CD8-positive, alpha-beta memory T cell (primary cell): ENCODE measurements around the gene RDH5. TPM values are rescaled to one million over a fixed set of nuclear protein-coding genes. Genes with fewer than 3 reads are reported as not detected.

Source experiments
- CTCF ChIA-PET: fragments of 350-600 bp; sonication (Branson Sonifier 250); formaldehyde crosslinking; loops from one replicate; lab custom pipeline; 2021; ENCODE audit warnings: antibody characterized with exemption; lab: Charles Lee
- POLR2A ChIA-PET: fragments of 350-600 bp; sonication (Branson Sonifier 250); formaldehyde crosslinking; loops from one replicate; lab custom pipeline; 2021; ENCODE audit warnings: antibody characterized with exemption; lab: Charles Lee
- DNase-seq, 5 donors: peaks; one replicate each; pipeline versions ENCODE4 v3.0.0 to v3.0.0-alpha.2; 2020 to 2022; ENCODE audit warnings: mixed read lengths in 1 of 5
- H3K27ac ChIP-seq: one replicate; pipeline ENCODE4 v1.7.0; 2013; ENCODE audit warnings: low read depth, mild to moderate bottlenecking, low read length, moderate library complexity
- H3K27me3 ChIP-seq: 2 replicates; pipeline ENCODE4 v1.7.0; 2013; ENCODE audit warnings: low read length, mild to moderate bottlenecking; ENCODE audit not compliant: insufficient read depth, poor library complexity, severe bottlenecking
- H3K36me3 ChIP-seq: 2 replicates; pipeline ENCODE4 v1.7.0; 2013; ENCODE audit warnings: mild to moderate bottlenecking, low read length, moderate library complexity; ENCODE audit not compliant: insufficient read depth
- H3K4me1 ChIP-seq: 2 replicates; pipeline ENCODE4 v1.7.0; 2013; ENCODE audit warnings: mild to moderate bottlenecking, low read length, moderate library complexity; ENCODE audit not compliant: insufficient read depth
- H3K4me3 ChIP-seq: 2 replicates; pipeline ENCODE4 v1.7.0; 2013; ENCODE audit warnings: mild to moderate bottlenecking, low read length
- H3K9me3 ChIP-seq: 2 replicates; pipeline ENCODE4 v1.7.0; 2013; ENCODE audit warnings: mild to moderate bottlenecking, low read length
- H3K27ac Mint-ChIP-seq, 8 donors: one replicate each; pipeline ENCODE4 v1.8.0; 2020 to 2021; ENCODE audit warnings: mixed read lengths in 8 of 8, mild to moderate bottlenecking in 6 of 8, inconsistent platforms in 3 of 8, moderate library complexity in 3 of 8
- H3K27me3 Mint-ChIP-seq, 2 donors: one replicate each; pipeline ENCODE4 v1.8.0; 2020 to 2021; ENCODE audit warnings: mixed read lengths in 2 of 2, mild to moderate bottlenecking in 1 of 2, moderate library complexity in 1 of 2
- H3K36me3 Mint-ChIP-seq, 3 donors: one replicate each; pipeline ENCODE4 v1.8.0; 2020 to 2021; ENCODE audit warnings: mixed read lengths in 3 of 3, inconsistent platforms in 1 of 3, mild to moderate bottlenecking in 1 of 3
- H3K4me1 Mint-ChIP-seq, 3 donors: one replicate each; pipeline ENCODE4 v1.8.0; 2020 to 2021; ENCODE audit warnings: mixed read lengths in 3 of 3, inconsistent platforms in 1 of 3, mild to moderate bottlenecking in 1 of 3
- H3K4me3 Mint-ChIP-seq, 7 donors: one replicate each; pipeline ENCODE4 v1.8.0; 2020 to 2021; ENCODE audit warnings: mixed read lengths in 7 of 7, mild to moderate bottlenecking in 6 of 7, moderate library complexity in 4 of 7, inconsistent platforms in 2 of 7
- H3K9me3 Mint-ChIP-seq, 5 donors: one replicate each; pipeline ENCODE4 v1.8.0; 2020 to 2022; ENCODE audit warnings: mixed read lengths in 5 of 5, mild to moderate bottlenecking in 3 of 5, moderate library complexity in 2 of 5, inconsistent platforms in 1 of 5
- polyA plus RNA-seq: library from polyadenylated mRNA; unstranded; fragments of 300-500 nt; fragmentation: Illumina TruSeq; gene quantifications from one replicate; pipeline ENCODE4 v1.2.3, GENCODE V29; 2021
- total RNA-seq, 2 experiments: library from RNA; stranded (reverse); gene quantifications; one replicate each; pipeline ENCODE4 v1.2.3, GENCODE V29; 2021

RDH5 gene
- total and polyA plus RNA-seq, 3 experiments from 2014 or later: 0.90 to 8.5 (median 8.1) TPM

GRCh38 chr12:55733858-55734257 lies 13.7 kb downstream of the RDH5 start:
- no peaks in the 10 kb centered on the region for H3K36me3 ChIP-seq
- H3K27me3 ChIP-seq: no peaks in the 10 kb centered on the region
- no peak for DNase-seq
- H3K4me1 ChIP-seq: peaks cover 30% of the 10 kb centered on the region
- Mint-ChIP-seq H3K36me3 (peaks cover 0 to 7% (median 0%) of the 10 kb centered on the region in 3 donors), H3K27me3 (no peaks in the 10 kb centered on the region), H3K4me3 (no peak overlapping the region), H3K4me1 (peaks cover 34 to 41% (median 38%) of the 10 kb centered on the region in 3 donors), H3K27ac (no peak overlapping the region), H3K9me3 (no peaks in the 10 kb centered on the region)
- POLR2A ChIA-PET: no interaction called here
- H3K27ac ChIP-seq: no peak overlapping the region
- CTCF ChIA-PET: interaction anchor here (0.8 to 2.6 kb wide), 3 partner anchors 9 to 256 kb away, joined by 3 to 11 read pairs (median 3); no protein-coding TSS in a partner anchor
- no peaks in the 10 kb centered on the region for H3K9me3 ChIP-seq
- H3K4me3 ChIP-seq: no peak overlapping the region

DNA sequence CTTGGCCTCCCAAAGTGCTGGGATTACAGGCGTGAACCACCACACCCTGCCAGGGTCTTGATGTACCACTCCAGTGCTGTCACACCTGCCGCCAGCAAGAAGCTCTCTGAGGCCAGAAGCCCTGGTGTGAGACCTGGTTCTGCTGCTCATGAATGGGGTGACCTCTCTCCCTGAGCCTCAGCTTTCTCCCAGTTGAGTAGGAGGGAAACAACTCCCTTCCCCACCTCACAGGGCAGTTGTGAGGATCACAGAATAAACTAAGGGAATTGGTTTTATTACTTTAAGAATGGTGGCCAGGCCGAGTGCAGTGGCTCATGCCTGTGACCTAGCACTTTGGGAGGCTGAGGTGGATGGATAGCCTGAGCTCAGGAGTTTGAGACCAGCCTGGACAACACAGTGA lies 14.4 kb downstream of the RDH5 start:
- Mint-ChIP-seq H3K36me3 (peaks cover 0 to 2% (median 0%) of the 10 kb centered on the region in 3 donors), H3K27ac (no peak overlapping the region), H3K4me3 (peak overlapping the region in 1 of 7 donors; percentile 3), H3K9me3 (no peaks in the 10 kb centered on the region), H3K4me1 (peaks cover 33 to 41% (median 35%) of the 10 kb centered on the region in 3 donors), H3K27me3 (no peaks in the 10 kb centered on the region)
- Histone ChIP-seq H3K4me3 (no peak overlapping the region), H3K36me3 (no peaks in the 10 kb centered on the region), H3K27me3 (no peaks in the 10 kb centered on the region), H3K9me3 (no peaks in the 10 kb centered on the region), H3K27ac (no peak overlapping the region), H3K4me1 (peaks cover 32% of the 10 kb centered on the region)
- DNase-seq: no peak
- CTCF ChIA-PET: interaction anchor here (1.1 to 4.5 kb wide), 3 partner anchors 10 to 350 kb away, joined by 3 to 37 read pairs (median 11); partner anchors contain the start of gene BLOC1S1
- POLR2A ChIA-PET: no interaction called here

DNA sequence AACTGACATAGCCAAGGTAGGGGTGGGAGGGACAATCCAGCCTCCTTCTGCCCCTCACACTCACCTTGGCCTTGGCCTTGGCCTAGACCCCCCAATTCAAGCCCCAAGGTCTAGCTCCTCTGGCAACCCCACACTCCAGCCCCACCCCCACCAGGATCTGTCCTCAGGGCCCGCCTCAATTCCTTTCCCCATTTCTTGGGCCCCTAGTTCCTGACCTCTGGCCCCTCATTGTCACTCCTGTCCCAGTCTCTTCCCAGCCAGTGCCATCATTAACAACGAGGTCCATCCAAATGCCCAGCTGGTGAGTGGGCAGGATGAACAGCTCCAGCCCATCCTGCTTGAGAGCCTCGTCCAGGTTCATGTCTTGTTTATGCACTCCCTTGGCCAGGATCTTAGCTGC lies 15.9 kb downstream of the RDH5 start:
- DNase-seq: no peak
- CTCF ChIA-PET: interaction anchor here (0.6 to 6.5 kb wide), 7 partner anchors 14 to 1543 kb away, joined by 3 to 78 read pairs (median 6); partner anchors contain the start of genes BLOC1S1, RDH5 and SMARCC2
- H3K4me1 ChIP-seq: peaks cover 20% of the 10 kb centered on the region
- Mint-ChIP-seq H3K36me3 (peaks cover 0 to 1% (median 0%) of the 10 kb centered on the region in 3 donors), H3K27ac (peak overlapping the region in 4 of 8 donors; percentile 44 to 84 (median 60)), H3K9me3 (no peaks in the 10 kb centered on the region), H3K4me1 (peaks cover 19 to 26% (median 21%) of the 10 kb centered on the region in 3 donors), H3K27me3 (no peaks in the 10 kb centered on the region), H3K4me3 (no peak overlapping the region)
- no peaks in the 10 kb centered on the region for H3K36me3 ChIP-seq
- POLR2A ChIA-PET: interaction anchor here (0.6 kb wide), 1 partner anchor 32 kb away, joined by 5 read pairs; no protein-coding TSS in a partner anchor
- no peak overlapping the region for H3K4me3 ChIP-seq
- no peaks in the 10 kb centered on the region for H3K27me3 ChIP-seq
- no peak overlapping the region for H3K27ac ChIP-seq
- no peaks in the 10 kb centered on the region for H3K9me3 ChIP-seq

GRCh38 chr12:55736780-55737580 lies 16.8 kb downstream of the RDH5 start:
- Histone ChIP-seq H3K36me3 (no peaks in the 10 kb centered on the region), H3K4me1 (peaks cover 20% of the 10 kb centered on the region), H3K4me3 (no peak overlapping the region), H3K9me3 (no peaks in the 10 kb centered on the region), H3K27ac (no peak overlapping the region), H3K27me3 (no peaks in the 10 kb centered on the region)
- Mint-ChIP-seq H3K4me1 (peaks cover 20 to 29% (median 21%) of the 10 kb centered on the region in 3 donors), H3K36me3 (peaks cover 0 to 1% (median 0%) of the 10 kb centered on the region in 3 donors), H3K4me3 (peak overlapping the region; percentile 54 to 81 (median 68)), H3K27ac (peak overlapping the region; percentile 51 to 97 (median 92)), H3K9me3 (no peaks in the 10 kb centered on the region), H3K27me3 (no peaks in the 10 kb centered on the region)
- peak in 4 of 5 donors; percentile 20 to 68 (median 38) for DNase-seq
- ChIA-PET POLR2A (interaction anchor here (1.0 to 2.0 kb wide), 3 partner anchors 12 to 21 kb away, joined by 3 to 8 read pairs (median 3); partner anchors contain the start of genes BLOC1S1 and RDH5), CTCF (interaction anchor here (0.6 to 6.5 kb wide), 21 partner anchors 10 to 1544 kb away, joined by 3 to 78 read pairs (median 5); partner anchors contain the start of genes BLOC1S1, ORMDL2, RAB5B and RDH5)

- no peak for DNase-seq
- Mint-ChIP-seq H3K4me3 (peak overlapping the region; percentile 81 to 89 (median 85)), H3K27ac (peak overlapping the region; percentile 90 to 97 (median 92)), H3K9me3 (no peaks in the 10 kb centered on the region), H3K4me1 (peaks cover 24 to 36% (median 25%) of the 10 kb centered on the region in 3 donors), H3K27me3 (no peaks in the 10 kb centered on the region), H3K36me3 (peaks cover 0 to 1% (median 0%) of the 10 kb centered on the region in 3 donors)
- no peaks in the 10 kb centered on the region for H3K36me3 ChIP-seq
- peaks cover 23% of the 10 kb centered on the region for H3K4me1 ChIP-seq
- no peaks in the 10 kb centered on the region for H3K9me3 ChIP-seq
- peak overlapping the region; percentile 95 for H3K4me3 ChIP-seq
- no peaks in the 10 kb centered on the region for H3K27me3 ChIP-seq
- ChIA-PET POLR2A (interaction anchor here (0.5 to 2.2 kb wide), 13 partner anchors 8 to 452 kb away, joined by 3 to 12 read pairs (median 4); partner anchors contain the start of genes BLOC1S1, CD63, RAB5B and RDH5), CTCF (interaction anchor here (0.8 to 6.5 kb wide), 29 partner anchors 8 to 468 kb away, joined by 3 to 78 read pairs (median 5); partner anchors contain the start of genes BLOC1S1, CD63, ORMDL2 and RAB5B)
- peak overlapping the region; percentile 82 for H3K27ac ChIP-seq
Measured at GRCh38 chr12:55737581-55738122, 17.5 kb downstream of the RDH5 start.

DNA sequence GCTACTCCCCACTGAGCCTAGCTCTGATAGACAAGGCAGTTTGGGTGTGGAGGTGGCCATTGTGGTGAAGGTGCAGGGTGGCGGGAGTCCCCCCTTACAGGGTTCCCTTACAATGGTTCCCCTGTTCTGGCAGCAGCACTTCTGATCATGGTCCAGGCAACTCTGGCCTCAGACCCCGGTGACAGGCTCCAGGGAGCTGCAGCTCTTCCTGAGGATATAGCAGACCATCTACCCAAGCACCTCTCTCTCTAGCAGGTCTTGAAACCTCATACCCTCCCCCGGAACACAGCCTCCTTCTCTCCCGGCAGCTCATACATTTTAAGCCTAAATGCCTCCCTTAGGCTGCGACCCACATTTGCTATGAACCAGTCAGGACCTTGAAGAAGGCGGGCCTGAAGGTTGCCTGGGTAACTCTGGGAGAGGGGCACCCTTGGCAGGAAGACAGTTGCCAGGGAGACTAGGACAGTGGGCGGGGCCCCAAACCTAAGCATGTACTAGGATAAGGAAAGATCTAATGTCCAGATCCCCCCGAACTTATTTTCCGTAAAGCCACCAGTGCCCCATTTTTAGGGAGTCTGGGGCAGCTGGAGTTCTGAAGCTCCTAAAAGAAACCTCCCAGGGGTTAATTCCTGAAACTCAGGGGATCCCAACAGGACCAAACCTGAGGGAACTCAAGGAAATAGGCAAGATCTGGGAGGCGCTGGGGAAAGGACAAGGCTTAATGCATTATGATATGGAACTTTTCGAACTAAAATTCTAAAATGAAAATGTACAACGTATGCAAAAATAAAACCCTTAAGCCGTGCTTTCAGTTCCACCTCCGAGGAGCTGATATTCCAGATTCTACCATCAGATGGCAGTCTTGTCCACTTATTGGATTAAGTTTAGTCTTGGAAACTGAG lies 18.2 kb downstream of the RDH5 start:
- Histone ChIP-seq H3K4me1 (peaks cover 25% of the 10 kb centered on the region), H3K27ac (peak overlapping the region; percentile 82), H3K36me3 (no peaks in the 10 kb centered on the region), H3K27me3 (no peaks in the 10 kb centered on the region), H3K4me3 (peak overlapping the region; percentile 95), H3K9me3 (no peaks in the 10 kb centered on the region)
- H3K4me1 Mint-ChIP-seq: peaks cover 26 to 38% (median 27%) of the 10 kb centered on the region in 3 donors
- CTCF ChIA-PET: interaction anchor here (0.7 to 6.5 kb wide), 39 partner anchors 9 to 621 kb away, joined by 3 to 78 read pairs (median 4); partner anchors contain the start of genes BLOC1S1, CD63, ORMDL2 and PYM1
- POLR2A ChIA-PET: interaction anchor here (0.5 to 2.2 kb wide), 12 partner anchors 9 to 451 kb away, joined by 3 to 12 read pairs (median 4); partner anchors contain the start of genes BLOC1S1, CD63, RAB5B and SMARCC2
- peak; percentile 48 to 85 (median 75) for DNase-seq
- H3K27me3 Mint-ChIP-seq: no peaks in the 10 kb centered on the region
- H3K27ac Mint-ChIP-seq: peak overlapping the region; percentile 91 to 98 (median 92)
- H3K4me3 Mint-ChIP-seq: peak overlapping the region; percentile 81 to 96 (median 85)
- peaks cover 0 to 2% (median 0%) of the 10 kb centered on the region in 3 donors for H3K36me3 Mint-ChIP-seq
- H3K9me3 Mint-ChIP-seq: no peaks in the 10 kb centered on the region
